Upper lobe of left lung (tissue), 6 donors: Measurements from ENCODE around the gene CNEP1R1. TPM values are rescaled to one million over a fixed set of nuclear protein-coding genes. Genes with fewer than 3 reads are reported as not detected.
"Not testable (repeated sequence)": the region's sequence is repeated elsewhere in the genome, so short reads cannot be mapped to it uniquely, and the experiment has no call there.

ENCODE experiments used
- ATAC-seq, 2 donors: fragments of 200-7000 bp; cut with Tn5 transposase; one replicate each; pipeline ENCODE4 v1.9.1; 2022; ENCODE audit warnings: mild to moderate bottlenecking in 2 of 2, moderate library complexity in 2 of 2; ENCODE audit not compliant: low FRiP score in 2 of 2
- DNase-seq, 2 donors: peaks; one replicate each; pipeline ENCODE4 v3.0.0-alpha.2; 2019 to 2020
- H3K27ac ChIP-seq, 4 donors: fragments of 200-600 bp; sonication (generic); one replicate each; pipeline ENCODE4 v1.5.1; 2016 to 2019
- H3K27me3 ChIP-seq, 4 donors: fragments of 200-600 bp; sonication (generic); one replicate each; pipeline ENCODE4 v1.5.1; 2017 to 2019
- H3K36me3 ChIP-seq, 4 donors: fragments of 200-600 bp; sonication (generic); one replicate each; pipeline ENCODE4 v1.5.1; 2016 to 2019
- H3K4me1 ChIP-seq, 4 donors: fragments of 200-600 bp; sonication (generic); one replicate each; pipeline ENCODE4 v1.5.1; 2018 to 2019
- H3K4me3 ChIP-seq, 4 donors: fragments of 200-600 bp; sonication (generic); one replicate each; pipeline ENCODE4 v1.5.1; 2017 to 2019; ENCODE audit warnings: mild to moderate bottlenecking in 2 of 4, moderate library complexity in 1 of 4
- H3K9me3 ChIP-seq, 4 donors: fragments of 200-600 bp; sonication (generic); one replicate each; pipeline ENCODE4 v1.5.1; 2018 to 2019
- CTCF ChIP-seq, 6 experiments: fragments of 450-650 bp in 4 of 6; fragments of 200-600 bp in 2 of 6; sonication (generic) in 2 of 6; IDR thresholded peaks; one replicate each; pipeline ENCODE4 v1.5.1; 2016 to 2019; ENCODE audit warnings: antibody characterized with exemption in 6 of 6
- EP300 ChIP-seq, 4 donors: sonication (generic); formaldehyde crosslinking; IDR thresholded peaks; one replicate each; pipeline ENCODE4 v1.5.1; 2017; ENCODE audit warnings: antibody characterized with exemption in 4 of 4, control low read depth in 2 of 4
- POLR2A ChIP-seq, 4 donors: fragments of 450-650 bp; IDR thresholded peaks; one replicate each; pipeline ENCODE4 v1.5.1; 2016 to 2017; ENCODE audit warnings: antibody characterized with exemption in 4 of 4, mild to moderate bottlenecking in 2 of 4
- POLR2AphosphoS5 ChIP-seq, 2 donors: sonication (generic); formaldehyde crosslinking; IDR thresholded peaks; one replicate each; pipeline ENCODE4 v1.5.1; 2017; ENCODE audit warnings: antibody characterized with exemption in 2 of 2
- WGBS, 2 donors: methylation state at CpG; one replicate each; pipeline ENCODE4 v1.1.5; 2017 to 2018; 5-methylcytosine and 5-hydroxymethylcytosine counted together
- total RNA-seq, 6 donors: library from RNA; depleted of rRNA in 4 of 6; stranded (reverse); fragments of >200 nt in 4 of 6; gene quantifications; one replicate each; pipeline versions ENCODE4 v1.1.0 to v1.2.1, GENCODE V29; 2016 to 2021
- donor health status: DM: no; HTN: no; CAD: no; lungs with moderate emphysema.
- donor health status: DM: no; HTN: yes; CAD: no; lungs with severe emphysema.

Gene CNEP1R1
- total RNA-seq, 6 donors from 2014 or later = 1.0 to 21.8 (median 15.4) TPM

GRCh38 chr16:50011707-50012106, 13.3 kb upstream of the CNEP1R1 start:
- H3K9me3 ChIP-seq = no peaks in the 10 kb centered on the region
- H3K27me3 ChIP-seq = no peaks in the 10 kb centered on the region
- WGBS, 2 donors = 46% methylated on average over 3 of the region's 3 CpGs
- DNase-seq = peak in 1 of 2 donors; percentile 27
- peaks cover 0 to 5% (median 3%) of the 10 kb centered on the region in 4 donors for H3K4me1 ChIP-seq
- TF ChIP-seq POLR2A (IDR thresholded peaks at IDR 0.05) = no peak
- no peak for TF ChIP-seq POLR2AphosphoS5 (IDR thresholded peaks at IDR 0.05)
- H3K4me3 ChIP-seq = no peak overlapping the region
- H3K36me3 ChIP-seq = no peaks in the 10 kb centered on the region
- ATAC-seq = peak in 1 of 2 donors; percentile 34
- no peak overlapping the region for H3K27ac ChIP-seq

- 88 to 90% methylated on average over 2 of the region's 2 CpGs for WGBS, 2 donors
These were observed 12.8 kb upstream of the CNEP1R1 start for GRCh38 chr16:50012182-50012581.

GRCh38 chr16:50014211-50014610, 10.8 kb upstream of the CNEP1R1 start:
- not testable (repeated sequence) for H3K4me1 ChIP-seq, ATAC-seq, H3K27me3 ChIP-seq, H3K36me3 ChIP-seq, H3K4me3 ChIP-seq, DNase-seq, H3K9me3 ChIP-seq, H3K27ac ChIP-seq
- 57 to 82% methylated on average over 8 of the region's 8 CpGs for WGBS, 2 donors

More at GRCh38 chr16:50012182-50012581, 12.8 kb upstream of the CNEP1R1 start:
- Histone ChIP-seq H3K9me3 (no peaks in the 10 kb centered on the region), H3K4me3 (no peak overlapping the region), H3K36me3 (no peaks in the 10 kb centered on the region), H3K27me3 (no peaks in the 10 kb centered on the region), H3K27ac (no peak overlapping the region), H3K4me1 (peaks cover 0 to 5% (median 3%) of the 10 kb centered on the region in 4 donors)
- no peak for TF ChIP-seq EP300 (IDR thresholded peaks at IDR 0.05)
- no peak for TF ChIP-seq POLR2AphosphoS5 (IDR thresholded peaks at IDR 0.05)
- DNase-seq (no peak), ATAC-seq (no peak)

- no peaks in the 10 kb centered on the region for H3K36me3 ChIP-seq
- no peak overlapping the region for H3K27ac ChIP-seq
- TF ChIP-seq CTCF (IDR thresholded peaks at IDR 0.05) (no peak), POLR2A (IDR thresholded peaks at IDR 0.05) (no peak), POLR2AphosphoS5 (IDR thresholded peaks at IDR 0.05) (no peak), EP300 (IDR thresholded peaks at IDR 0.05) (no peak)
- H3K4me3 ChIP-seq = no peak overlapping the region
- H3K9me3 ChIP-seq = no peaks in the 10 kb centered on the region
- ATAC-seq (no peak), DNase-seq (no peak)
- H3K4me1 ChIP-seq = peaks cover 0 to 5% (median 3%) of the 10 kb centered on the region in 4 donors
- no peaks in the 10 kb centered on the region for H3K27me3 ChIP-seq
- WGBS, 2 donors = 86 to 97% methylated on average over 2 of the region's 2 CpGs
These were observed 9.4 kb upstream of the CNEP1R1 start for GRCh38 chr16:50015631-50016030.

GRCh38 chr16:50017553-50017952, 7.5 kb upstream of the CNEP1R1 start:
- Histone ChIP-seq H3K4me1 (no peaks in the 10 kb centered on the region), H3K4me3 (no peak overlapping the region), H3K27me3 (no peaks in the 10 kb centered on the region), H3K27ac (no peak overlapping the region), H3K36me3 (no peaks in the 10 kb centered on the region), H3K9me3 (no peaks in the 10 kb centered on the region)
- ATAC-seq (no peak), DNase-seq (no peak)
- TF ChIP-seq EP300 (IDR thresholded peaks at IDR 0.05) = no peak
- no peak for TF ChIP-seq POLR2AphosphoS5 (IDR thresholded peaks at IDR 0.05)
- TF ChIP-seq CTCF (IDR thresholded peaks at IDR 0.05) = no peak
- TF ChIP-seq POLR2A (IDR thresholded peaks at IDR 0.05) = no peak
- WGBS, 2 donors = 89 to 94% methylated on average over 9 of the region's 9 CpGs

GRCh38 chr16:50021544-50021943, 3.5 kb upstream of the CNEP1R1 start:
- no peak for ATAC-seq
- no peak for DNase-seq

More at GRCh38 chr16:50021544-50021943, 3.5 kb upstream of the CNEP1R1 start:
- WGBS, 2 donors = 23 to 36% methylated on average over 2 of the region's 2 CpGs
- Histone ChIP-seq H3K36me3 (no peaks in the 10 kb centered on the region), H3K27me3 (no peaks in the 10 kb centered on the region), H3K4me1 (peaks cover 10 to 15% (median 12%) of the 10 kb centered on the region in 4 donors), H3K9me3 (no peaks in the 10 kb centered on the region), H3K27ac (no peak overlapping the region), H3K4me3 (no peak overlapping the region)
- TF ChIP-seq CTCF (IDR thresholded peaks at IDR 0.05) (peak in 1 of 6 experiments; percentile 8), POLR2A (IDR thresholded peaks at IDR 0.05) (no peak)
